ENCODE measurements around the gene DOCK6. TPM values are rescaled to one million over a fixed set of nuclear protein-coding genes. Genes with fewer than 3 reads are reported as not detected.
"Not testable (repeated sequence)": the region's sequence is repeated elsewhere in the genome, so short reads cannot be mapped to it uniquely, and the experiment has no call there.

The DOCK6 gene
- total and polyA plus RNA-seq, 2 experiments from 2014 or later: 12.2 to 75.6 TPM

DNA sequence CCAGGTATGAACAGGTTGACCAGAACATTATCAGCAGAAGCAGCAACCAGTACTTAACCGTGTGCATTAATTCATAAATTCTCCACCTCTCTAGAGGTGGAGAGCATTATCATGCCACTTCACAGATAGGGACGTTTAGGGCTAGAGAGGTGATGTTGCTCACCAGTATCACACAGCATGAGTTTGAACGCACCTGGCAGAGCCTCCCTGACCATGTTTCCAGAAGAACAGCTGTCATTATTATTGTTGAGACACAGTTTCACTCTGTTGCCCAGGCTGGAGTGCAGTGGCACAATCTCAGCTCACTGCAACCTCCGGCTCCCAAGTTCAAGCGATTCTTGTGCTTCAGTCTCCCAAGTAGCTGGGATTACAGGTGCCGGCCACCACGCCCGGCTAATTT lies 71.8 kb downstream of the DOCK6 start:
- no peak for DNase-seq (ENCODE audit: low read depth in 1 of 2, low spot score in 1 of 2)
- H3K27ac ChIP-seq: no peak overlapping the region
- TF ChIP-seq, protein P1, sequence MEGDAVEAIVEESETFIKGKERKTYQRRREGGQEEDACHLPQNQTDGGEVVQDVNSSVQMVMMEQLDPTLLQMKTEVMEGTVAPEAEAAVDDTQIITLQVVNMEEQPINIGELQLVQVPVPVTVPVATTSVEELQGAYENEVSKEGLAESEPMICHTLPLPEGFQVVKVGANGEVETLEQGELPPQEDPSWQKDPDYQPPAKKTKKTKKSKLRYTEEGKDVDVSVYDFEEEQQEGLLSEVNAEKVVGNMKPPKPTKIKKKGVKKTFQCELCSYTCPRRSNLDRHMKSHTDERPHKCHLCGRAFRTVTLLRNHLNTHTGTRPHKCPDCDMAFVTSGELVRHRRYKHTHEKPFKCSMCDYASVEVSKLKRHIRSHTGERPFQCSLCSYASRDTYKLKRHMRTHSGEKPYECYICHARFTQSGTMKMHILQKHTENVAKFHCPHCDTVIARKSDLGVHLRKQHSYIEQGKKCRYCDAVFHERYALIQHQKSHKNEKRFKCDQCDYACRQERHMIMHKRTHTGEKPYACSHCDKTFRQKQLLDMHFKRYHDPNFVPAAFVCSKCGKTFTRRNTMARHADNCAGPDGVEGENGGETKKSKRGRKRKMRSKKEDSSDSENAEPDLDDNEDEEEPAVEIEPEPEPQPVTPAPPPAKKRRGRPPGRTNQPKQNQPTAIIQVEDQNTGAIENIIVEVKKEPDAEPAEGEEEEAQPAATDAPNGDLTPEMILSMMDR (IDR thresholded peaks at IDR 0.05; ENCODE audit: low read depth, low read length): no peak
- peaks cover 3% of the 10 kb centered on the region for H3K36me3 ChIP-seq
- H3K4me3 ChIP-seq: no peak overlapping the region
- no peaks in the 10 kb centered on the region for H3K9me3 ChIP-seq (ENCODE audit: low read depth)
- H3K4me1 ChIP-seq (ENCODE audit: low read depth): no peaks in the 10 kb centered on the region
- no peaks in the 10 kb centered on the region for H3K27me3 ChIP-seq

DNA sequence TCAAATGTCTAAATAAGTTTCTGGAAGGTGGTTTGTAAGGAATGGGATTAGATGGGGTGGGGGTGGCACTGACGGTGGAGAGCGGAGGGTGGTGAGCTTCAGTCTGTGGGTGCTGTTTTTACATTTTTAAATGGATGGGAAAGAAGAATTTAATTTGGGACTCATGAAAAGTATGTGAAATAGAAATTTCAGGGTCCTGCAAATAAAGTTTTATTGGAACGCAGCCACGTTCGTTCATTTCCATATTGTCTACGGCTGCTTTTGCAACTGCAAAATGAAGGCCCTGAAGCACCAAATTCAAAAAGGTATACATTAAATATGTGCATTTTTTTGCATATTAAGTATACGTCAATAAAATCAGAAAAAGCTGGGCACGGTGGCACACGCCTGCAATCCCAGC lies 74.9 kb downstream of the DOCK6 start:
- no peak for DNase-seq (ENCODE audit: low read depth in 1 of 2, low spot score in 1 of 2)
- no peaks in the 10 kb centered on the region for H3K36me3 ChIP-seq
- no peaks in the 10 kb centered on the region for H3K4me1 ChIP-seq (ENCODE audit: low read depth)
- H3K4me3 ChIP-seq: no peak overlapping the region
- no peaks in the 10 kb centered on the region for H3K9me3 ChIP-seq (ENCODE audit: low read depth)
- no peak overlapping the region for H3K27ac ChIP-seq
- TF ChIP-seq, protein P1 (IDR thresholded peaks at IDR 0.05; ENCODE audit: low read depth, low read length): no peak
- H3K27me3 ChIP-seq: no peaks in the 10 kb centered on the region

DNA sequence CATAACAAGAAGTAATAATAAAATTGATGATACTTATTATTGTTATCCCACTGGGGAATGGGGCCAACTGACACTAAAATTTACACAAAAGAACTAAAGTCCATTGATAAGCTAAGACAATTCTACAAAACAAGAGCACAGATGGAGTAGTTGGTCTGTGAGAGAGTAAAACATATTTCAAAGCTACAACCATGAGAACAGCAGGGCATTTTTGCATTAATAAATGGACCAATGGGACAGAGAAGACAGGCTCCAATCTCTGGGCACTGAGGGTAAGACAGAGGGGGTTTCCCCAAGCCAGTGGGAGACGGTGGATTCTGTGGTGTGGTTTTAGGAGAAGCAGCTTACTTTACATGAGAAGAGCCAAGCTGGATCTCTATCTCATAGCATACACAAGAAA lies 79.3 kb downstream of the DOCK6 start:
- H3K9me3 ChIP-seq (ENCODE audit: low read depth): no peaks in the 10 kb centered on the region
- no peaks in the 10 kb centered on the region for H3K4me1 ChIP-seq (ENCODE audit: low read depth)
- no peaks in the 10 kb centered on the region for H3K27me3 ChIP-seq
- no peaks in the 10 kb centered on the region for H3K36me3 ChIP-seq
- H3K4me3 ChIP-seq: no peak overlapping the region
- TF ChIP-seq, protein P1 (IDR thresholded peaks at IDR 0.05; ENCODE audit: low read depth, low read length): no peak
- H3K27ac ChIP-seq: no peak overlapping the region
- no peak for DNase-seq (ENCODE audit: low read depth in 1 of 2, low spot score in 1 of 2)

DNA sequence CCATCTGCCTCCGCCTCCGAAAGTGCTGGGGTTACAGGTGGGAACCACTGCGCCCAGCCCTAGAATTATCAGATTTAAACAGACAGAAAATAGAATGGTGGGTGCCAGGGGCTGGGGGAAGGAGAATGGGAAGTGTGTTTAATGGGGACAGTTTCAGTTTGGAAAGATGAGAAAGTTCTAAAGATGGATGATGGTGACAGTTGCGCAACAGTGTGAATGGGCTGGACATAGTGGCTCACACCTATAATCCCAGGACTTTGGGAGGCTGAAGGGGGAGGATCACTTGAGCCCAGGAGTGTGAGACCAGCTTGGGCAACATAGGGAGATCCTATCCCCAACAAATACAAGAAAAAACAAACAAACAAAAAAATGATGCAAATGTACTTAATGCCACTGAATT lies 80.8 kb downstream of the DOCK6 start:
- Histone ChIP-seq H3K4me3 (no peak overlapping the region), H3K4me1 (ENCODE audit: low read depth) (no peaks in the 10 kb centered on the region), H3K27me3 (no peaks in the 10 kb centered on the region), H3K9me3 (ENCODE audit: low read depth) (no peaks in the 10 kb centered on the region), H3K36me3 (no peaks in the 10 kb centered on the region), H3K27ac (no peak overlapping the region)
- DNase-seq (ENCODE audit: low read depth in 1 of 2, low spot score in 1 of 2): no peak
- TF ChIP-seq, protein P1 (IDR thresholded peaks at IDR 0.05; ENCODE audit: low read depth, low read length): no peak

DNA sequence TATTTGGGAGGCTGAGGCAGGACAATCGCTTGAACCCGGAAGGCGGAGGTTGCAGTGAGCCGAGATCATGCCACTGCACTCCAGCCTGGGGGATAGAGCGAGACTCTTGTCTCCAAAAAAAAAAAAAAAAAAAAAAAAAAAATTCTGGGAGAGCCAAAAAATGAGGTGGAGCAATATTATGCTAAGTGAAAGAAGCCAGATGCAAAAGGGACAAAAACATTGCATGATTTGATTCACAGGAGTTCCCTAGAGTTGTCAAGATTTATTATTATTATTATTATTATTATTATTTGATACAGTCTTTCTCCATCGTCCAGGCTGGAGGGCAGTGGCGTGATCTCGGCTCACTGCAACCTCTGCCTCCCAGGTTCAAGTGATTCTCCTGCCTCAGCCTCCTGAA lies 81.3 kb downstream of the DOCK6 start:
- H3K4me1 ChIP-seq (ENCODE audit: low read depth); DNase-seq (ENCODE audit: low read depth in 1 of 2, low spot score in 1 of 2); H3K36me3 ChIP-seq; H3K9me3 ChIP-seq (ENCODE audit: low read depth); H3K27me3 ChIP-seq; H3K4me3 ChIP-seq; H3K27ac ChIP-seq: not testable (repeated sequence)

DNA sequence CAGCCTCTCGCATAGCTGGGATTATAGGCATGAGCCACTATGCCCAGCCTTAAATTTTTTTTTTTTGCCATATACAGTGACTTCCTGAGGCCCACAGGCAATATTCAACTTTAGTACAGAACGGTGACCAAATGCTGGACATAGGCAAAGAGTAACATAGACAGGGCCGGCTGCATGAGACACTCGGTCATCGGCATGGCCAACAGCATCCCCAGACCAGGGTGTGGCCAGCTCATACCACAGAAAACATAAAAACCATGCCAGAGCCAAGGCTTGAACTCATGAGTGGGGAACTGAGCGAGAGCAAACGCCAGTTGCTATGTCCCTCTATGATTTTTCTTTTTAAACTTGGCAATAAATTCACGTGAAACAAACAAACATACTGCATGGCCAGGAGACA lies 82.0 kb downstream of the DOCK6 start:
- H3K4me1 ChIP-seq (ENCODE audit: low read depth): no peaks in the 10 kb centered on the region
- no peaks in the 10 kb centered on the region for H3K27me3 ChIP-seq
- TF ChIP-seq, protein P1 (IDR thresholded peaks at IDR 0.05; ENCODE audit: low read depth, low read length): no peak
- no peak overlapping the region for H3K4me3 ChIP-seq
- no peak overlapping the region for H3K27ac ChIP-seq
- H3K36me3 ChIP-seq: peaks cover 2% of the 10 kb centered on the region
- H3K9me3 ChIP-seq (ENCODE audit: low read depth): no peaks in the 10 kb centered on the region
- no peak for DNase-seq (ENCODE audit: low read depth in 1 of 2, low spot score in 1 of 2)

All from cardiac muscle cell (in vitro differentiated cells and primary cell).